Choroid plexus epithelial cell (primary cell): Measurements from ENCODE around the gene ZC3H13.

Source experiments
- DNase-seq: peaks from one replicate; pipeline ENCODE4 v3.0.0-alpha.2; 2010; ENCODE audit warnings: low read depth
- H3K4me3 ChIP-seq: 2 replicates; pipeline ENCODE4 v1.5.1; 2011; ENCODE audit warnings: low read depth, mild to moderate bottlenecking, control low read depth, low read length, moderate library complexity
- TF ChIP-seq, protein P1 (sequence below): conservative IDR thresholded peaks from 2 replicates; pipeline ENCODE4 v1.5.1; 2011; ENCODE audit warnings: low read depth, mild to moderate bottlenecking, control low read depth, inconsistent platforms, low read length, moderate library complexity

ZC3H13 gene

DNA sequence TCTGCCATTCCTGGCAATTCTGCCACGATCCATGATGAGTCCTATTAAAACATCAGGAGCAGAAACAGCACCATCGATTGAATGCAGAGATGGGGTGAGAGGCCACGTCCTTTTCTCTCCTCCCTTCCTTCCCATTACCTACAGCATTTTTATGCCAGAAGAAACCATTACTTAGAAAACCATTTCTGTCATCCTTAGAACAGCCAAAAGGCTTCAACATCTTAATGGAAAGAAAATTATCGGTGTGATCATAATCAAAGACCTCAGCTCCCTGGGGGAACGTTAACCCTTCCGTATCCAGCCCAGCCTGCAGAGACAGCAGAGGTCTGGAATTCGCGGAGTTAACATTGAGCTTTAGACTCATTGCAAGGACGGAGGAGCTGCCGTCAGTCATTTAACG, 145.0 kb downstream of the ZC3H13 start:
- TF ChIP-seq, protein P1, sequence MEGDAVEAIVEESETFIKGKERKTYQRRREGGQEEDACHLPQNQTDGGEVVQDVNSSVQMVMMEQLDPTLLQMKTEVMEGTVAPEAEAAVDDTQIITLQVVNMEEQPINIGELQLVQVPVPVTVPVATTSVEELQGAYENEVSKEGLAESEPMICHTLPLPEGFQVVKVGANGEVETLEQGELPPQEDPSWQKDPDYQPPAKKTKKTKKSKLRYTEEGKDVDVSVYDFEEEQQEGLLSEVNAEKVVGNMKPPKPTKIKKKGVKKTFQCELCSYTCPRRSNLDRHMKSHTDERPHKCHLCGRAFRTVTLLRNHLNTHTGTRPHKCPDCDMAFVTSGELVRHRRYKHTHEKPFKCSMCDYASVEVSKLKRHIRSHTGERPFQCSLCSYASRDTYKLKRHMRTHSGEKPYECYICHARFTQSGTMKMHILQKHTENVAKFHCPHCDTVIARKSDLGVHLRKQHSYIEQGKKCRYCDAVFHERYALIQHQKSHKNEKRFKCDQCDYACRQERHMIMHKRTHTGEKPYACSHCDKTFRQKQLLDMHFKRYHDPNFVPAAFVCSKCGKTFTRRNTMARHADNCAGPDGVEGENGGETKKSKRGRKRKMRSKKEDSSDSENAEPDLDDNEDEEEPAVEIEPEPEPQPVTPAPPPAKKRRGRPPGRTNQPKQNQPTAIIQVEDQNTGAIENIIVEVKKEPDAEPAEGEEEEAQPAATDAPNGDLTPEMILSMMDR, result no peak
- DNase-seq, result no peak
- no peak overlapping the region for H3K4me3 ChIP-seq
